ENCODE measurements around the gene SMC3.

SMC3 gene

GRCh38 chr10:110566472-110567200 lies 859 bp upstream of the SMC3 start:
- peak overlapping the region; percentile 96 for H3K4me3 ChIP-seq (ENCODE audit: low read length)
- peaks cover 5% of the 10 kb centered on the region; the same call in 1 of the 2 replicates for H3K4me1 ChIP-seq (ENCODE audit: insufficient read depth, low read length)
- peak overlapping the region; percentile 99 for H3K27ac ChIP-seq (ENCODE audit: low read length)
- H3K36me3 ChIP-seq (ENCODE audit: insufficient read depth, low read depth, low read length), result peaks cover 27% of the 10 kb centered on the region
- no peaks in the 10 kb centered on the region for H3K9me3 ChIP-seq (ENCODE audit: insufficient read depth, low read depth, low read length)
- H3K27me3 ChIP-seq (ENCODE audit: insufficient read depth, low read length), result no peaks in the 10 kb centered on the region
- peak overlapping the region; percentile 100 for H3K9ac ChIP-seq (ENCODE audit: low read depth, low read length)

DNA sequence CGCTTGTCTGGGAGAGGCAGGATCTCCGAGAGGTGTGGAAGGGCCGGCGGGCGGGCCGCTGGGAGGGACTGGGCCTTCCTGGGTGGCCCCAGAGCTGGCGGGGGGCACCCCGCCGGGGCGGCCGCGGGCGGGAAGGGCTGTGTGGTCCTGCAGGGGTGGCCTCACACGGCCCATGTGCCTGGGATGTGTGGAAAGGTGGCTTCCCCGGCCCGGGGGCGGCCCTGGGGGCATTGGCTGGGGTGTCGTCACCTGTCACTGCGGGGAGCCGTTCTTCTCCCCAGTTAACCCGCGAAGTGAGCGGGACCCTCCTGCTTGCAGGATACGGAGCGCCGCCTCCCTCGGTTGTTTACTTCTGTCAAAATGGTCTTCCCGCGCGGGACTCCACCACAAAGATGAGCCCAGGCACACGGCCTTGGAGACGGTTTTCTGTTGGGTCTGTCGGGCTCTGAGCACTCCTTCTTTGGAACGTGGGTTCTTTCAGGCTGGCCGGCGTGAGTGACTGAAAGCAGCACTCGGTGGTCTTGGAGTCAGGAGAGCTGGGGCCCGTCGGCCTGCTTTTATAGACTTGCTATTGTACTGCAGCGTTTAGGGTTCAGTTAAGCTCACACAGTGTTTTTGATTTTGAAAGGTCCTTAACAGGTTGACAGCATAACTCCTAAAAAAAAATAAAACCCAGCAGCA lies 700 bp downstream of the SMC3 start:
- Histone ChIP-seq H3K4me3 (ENCODE audit: low read length) (peak overlapping the region; percentile 96), H3K27ac (ENCODE audit: low read length) (peak overlapping the region; percentile 99)

GRCh38 chr10:110569122-110569521 lies 1.6 kb downstream of the SMC3 start:
- Histone ChIP-seq H3K27ac (ENCODE audit: low read length) (no peak overlapping the region), H3K9me3 (ENCODE audit: insufficient read depth, low read depth, low read length) (no peaks in the 10 kb centered on the region), H3K4me1 (ENCODE audit: insufficient read depth, low read length) (peaks cover 5% of the 10 kb centered on the region; the same call in 1 of the 2 replicates), H3K27me3 (ENCODE audit: insufficient read depth, low read length) (no peaks in the 10 kb centered on the region), H3K9ac (ENCODE audit: low read depth, low read length) (peak overlapping the region; percentile 100; the same call in 1 of the 2 replicates), H3K36me3 (ENCODE audit: insufficient read depth, low read depth, low read length) (peaks cover 44% of the 10 kb centered on the region), H3K4me3 (ENCODE audit: low read length) (peak overlapping the region; percentile 96)

More for the DNA sequence above, 700 bp downstream of the SMC3 start:
- H3K27me3 ChIP-seq (ENCODE audit: insufficient read depth, low read length), result no peaks in the 10 kb centered on the region
- H3K36me3 ChIP-seq (ENCODE audit: insufficient read depth, low read depth, low read length), result peaks cover 38% of the 10 kb centered on the region
- H3K9ac ChIP-seq (ENCODE audit: low read depth, low read length), result peak overlapping the region; percentile 100
- no peaks in the 10 kb centered on the region for H3K9me3 ChIP-seq (ENCODE audit: insufficient read depth, low read depth, low read length)
- peaks cover 5% of the 10 kb centered on the region; the same call in 1 of the 2 replicates for H3K4me1 ChIP-seq (ENCODE audit: insufficient read depth, low read length)

- H3K4me1 ChIP-seq (ENCODE audit: insufficient read depth, low read length), result peaks cover 5% of the 10 kb centered on the region; the same call in 1 of the 2 replicates
- no peak overlapping the region for H3K27ac ChIP-seq (ENCODE audit: low read length)
- H3K4me3 ChIP-seq (ENCODE audit: low read length), result peak overlapping the region; percentile 96; the same call in 1 of the 2 replicates
- no peak overlapping the region; the same call in 1 of the 2 replicates for H3K9ac ChIP-seq (ENCODE audit: low read depth, low read length)
- no peaks in the 10 kb centered on the region for H3K9me3 ChIP-seq (ENCODE audit: insufficient read depth, low read depth, low read length)
- no peaks in the 10 kb centered on the region for H3K27me3 ChIP-seq (ENCODE audit: insufficient read depth, low read length)
- H3K36me3 ChIP-seq (ENCODE audit: insufficient read depth, low read depth, low read length), result peaks cover 50% of the 10 kb centered on the region
Measured at GRCh38 chr10:110569736-110570135, 2.2 kb downstream of the SMC3 start.

GRCh38 chr10:110571093-110571743 lies 3.7 kb downstream of the SMC3 start:
- Histone ChIP-seq H3K4me1 (ENCODE audit: insufficient read depth, low read length) (peaks cover 5% of the 10 kb centered on the region; the same call in 1 of the 2 replicates), H3K36me3 (ENCODE audit: insufficient read depth, low read depth, low read length) (peaks cover 64% of the 10 kb centered on the region), H3K9me3 (ENCODE audit: insufficient read depth, low read depth, low read length) (no peaks in the 10 kb centered on the region), H3K27ac (ENCODE audit: low read length) (no peak overlapping the region), H3K27me3 (ENCODE audit: insufficient read depth, low read length) (no peaks in the 10 kb centered on the region), H3K4me3 (ENCODE audit: low read length) (no peak overlapping the region), H3K9ac (ENCODE audit: low read depth, low read length) (no peak overlapping the region)

DNA sequence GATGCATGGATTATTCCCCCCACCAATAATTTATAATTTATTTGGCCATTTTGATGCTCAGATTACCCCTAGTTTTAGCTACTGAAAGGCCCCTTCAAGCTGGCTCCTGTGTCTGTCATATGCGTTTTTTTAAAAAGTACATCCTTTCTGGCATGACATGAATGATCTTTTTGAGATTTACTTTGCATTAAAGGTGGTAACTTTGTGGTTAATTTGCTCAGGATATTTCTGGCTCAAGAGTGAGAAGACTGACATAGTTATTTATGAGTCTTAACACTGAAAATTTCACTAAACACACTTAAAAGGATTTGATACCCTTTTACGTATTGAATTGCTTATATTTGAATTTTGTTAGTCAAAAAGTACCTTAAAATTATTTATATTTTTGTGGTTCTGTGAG lies 5.4 kb downstream of the SMC3 start:
- Histone ChIP-seq H3K4me1 (ENCODE audit: insufficient read depth, low read length) (no peaks in the 10 kb centered on the region), H3K27me3 (ENCODE audit: insufficient read depth, low read length) (no peaks in the 10 kb centered on the region), H3K27ac (ENCODE audit: low read length) (no peak overlapping the region), H3K9ac (ENCODE audit: low read depth, low read length) (no peak overlapping the region), H3K4me3 (ENCODE audit: low read length) (no peak overlapping the region), H3K36me3 (ENCODE audit: insufficient read depth, low read depth, low read length) (peaks cover 81% of the 10 kb centered on the region), H3K9me3 (ENCODE audit: insufficient read depth, low read depth, low read length) (no peaks in the 10 kb centered on the region)

GRCh38 chr10:110574420-110574819 lies 6.9 kb downstream of the SMC3 start:
- Histone ChIP-seq H3K4me3 (ENCODE audit: low read length) (no peak overlapping the region), H3K27me3 (ENCODE audit: insufficient read depth, low read length) (no peaks in the 10 kb centered on the region), H3K9ac (ENCODE audit: low read depth, low read length) (no peak overlapping the region), H3K36me3 (ENCODE audit: insufficient read depth, low read depth, low read length) (peaks cover 90% of the 10 kb centered on the region), H3K27ac (ENCODE audit: low read length) (no peak overlapping the region), H3K9me3 (ENCODE audit: insufficient read depth, low read depth, low read length) (no peaks in the 10 kb centered on the region), H3K4me1 (ENCODE audit: insufficient read depth, low read length) (no peaks in the 10 kb centered on the region)

DNA sequence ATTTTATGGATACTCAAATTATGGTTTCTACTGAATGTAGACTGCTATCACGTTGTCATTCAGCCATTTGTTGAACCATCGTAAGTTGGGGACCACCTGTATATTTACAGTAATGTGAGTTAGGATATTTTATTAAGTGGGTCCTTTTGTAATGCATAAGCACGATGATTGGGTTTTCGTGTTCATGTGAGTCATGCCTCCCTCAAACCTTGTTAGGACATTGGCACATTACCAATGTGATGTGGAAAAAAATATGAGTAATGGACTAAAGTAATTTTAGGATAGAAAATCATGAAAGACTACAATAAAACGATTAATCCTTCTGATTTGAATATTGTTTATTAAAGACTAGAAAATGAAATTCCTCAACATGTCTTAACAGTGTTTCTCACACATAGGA lies 8.7 kb downstream of the SMC3 start:
- Histone ChIP-seq H3K9me3 (ENCODE audit: insufficient read depth, low read depth, low read length) (no peaks in the 10 kb centered on the region), H3K9ac (ENCODE audit: low read depth, low read length) (no peak overlapping the region), H3K4me1 (ENCODE audit: insufficient read depth, low read length) (no peaks in the 10 kb centered on the region), H3K27me3 (ENCODE audit: insufficient read depth, low read length) (no peaks in the 10 kb centered on the region), H3K36me3 (ENCODE audit: insufficient read depth, low read depth, low read length) (peaks cover 90% of the 10 kb centered on the region), H3K27ac (ENCODE audit: low read length) (no peak overlapping the region), H3K4me3 (ENCODE audit: low read length) (no peak overlapping the region)

DNA sequence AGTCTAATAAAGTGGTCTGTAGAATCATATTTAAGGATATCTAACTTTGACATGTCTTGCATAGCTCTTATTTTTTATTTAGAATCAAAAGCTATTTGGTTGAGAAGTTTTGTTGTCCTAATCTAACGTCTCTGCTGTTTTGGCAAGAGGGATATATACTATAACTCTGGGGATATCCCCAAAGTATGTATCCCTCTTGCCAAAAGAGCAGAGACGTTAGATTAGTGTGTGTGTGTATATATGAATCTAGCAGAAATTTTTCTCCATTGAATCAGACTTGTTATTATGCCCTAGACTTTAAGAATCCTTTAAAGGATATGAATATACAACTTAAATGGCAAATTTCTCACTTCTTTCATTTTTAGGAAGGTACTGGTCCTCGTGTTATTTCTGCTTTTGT lies 9.6 kb downstream of the SMC3 start:
- no peak overlapping the region for H3K4me3 ChIP-seq (ENCODE audit: low read length)
- H3K36me3 ChIP-seq (ENCODE audit: insufficient read depth, low read depth, low read length), result peaks cover 94% of the 10 kb centered on the region
- no peaks in the 10 kb centered on the region for H3K27me3 ChIP-seq (ENCODE audit: insufficient read depth, low read length)
- H3K27ac ChIP-seq (ENCODE audit: low read length), result no peak overlapping the region
- H3K4me1 ChIP-seq (ENCODE audit: insufficient read depth, low read length), result no peaks in the 10 kb centered on the region
- no peak overlapping the region for H3K9ac ChIP-seq (ENCODE audit: low read depth, low read length)
- no peaks in the 10 kb centered on the region for H3K9me3 ChIP-seq (ENCODE audit: insufficient read depth, low read depth, low read length)

GRCh38 chr10:110584006-110584405 lies 16.5 kb downstream of the SMC3 start:
- Histone ChIP-seq H3K27ac (ENCODE audit: low read length) (no peak overlapping the region), H3K9ac (ENCODE audit: low read depth, low read length) (no peak overlapping the region), H3K9me3 (ENCODE audit: insufficient read depth, low read depth, low read length) (no peaks in the 10 kb centered on the region), H3K4me3 (ENCODE audit: low read length) (no peak overlapping the region), H3K36me3 (ENCODE audit: insufficient read depth, low read depth, low read length) (peaks cover 92% of the 10 kb centered on the region), H3K4me1 (ENCODE audit: insufficient read depth, low read length) (no peaks in the 10 kb centered on the region), H3K27me3 (ENCODE audit: insufficient read depth, low read length) (no peaks in the 10 kb centered on the region)

GRCh38 chr10:110591760-110592159 lies 24.3 kb downstream of the SMC3 start:
- H3K9ac ChIP-seq (ENCODE audit: low read depth, low read length), result no peak overlapping the region
- H3K9me3 ChIP-seq (ENCODE audit: insufficient read depth, low read depth, low read length), result no peaks in the 10 kb centered on the region
- H3K27ac ChIP-seq (ENCODE audit: low read length), result no peak overlapping the region
- H3K27me3 ChIP-seq (ENCODE audit: insufficient read depth, low read length), result no peaks in the 10 kb centered on the region
- H3K4me1 ChIP-seq (ENCODE audit: insufficient read depth, low read length), result no peaks in the 10 kb centered on the region
- H3K36me3 ChIP-seq (ENCODE audit: insufficient read depth, low read depth, low read length), result peaks cover 90% of the 10 kb centered on the region
- H3K4me3 ChIP-seq (ENCODE audit: low read length), result no peak overlapping the region

Data from iPS-20b (cell line).